K562 (cell line): ENCODE data around the gene FRMPD1.

Experiments
- E2F1 ChIP-seq: sonication (generic); formaldehyde crosslinking; IDR thresholded peaks from 2 replicates; pipeline ENCODE4 v1.8.1; 2023; ENCODE audit warnings: mild to moderate bottlenecking, missing genetic modification reagents, moderate library complexity
- ELK3 ChIP-seq: fragments of 450-650 bp; formaldehyde crosslinking; IDR thresholded peaks from 2 replicates; pipeline ENCODE4 v1.4.0; 2020; ENCODE audit warnings: mild to moderate bottlenecking
- GTF3C2 ChIP-seq: IDR thresholded peaks from 3 replicates; pipeline ENCODE4 v1.6.1; 2011; ENCODE audit warnings: borderline replicate concordance, mild to moderate bottlenecking, moderate library complexity; ENCODE audit not compliant: insufficient read length; ENCODE audit errors: extremely low read depth
- RERE ChIP-seq: sonication (generic); formaldehyde crosslinking; IDR thresholded peaks from 2 replicates; pipeline ENCODE4 v1.8.0; 2023; ENCODE audit warnings: missing genetic modification reagents, mild to moderate bottlenecking, borderline replicate concordance
- REST ChIP-seq, 2 experiments: fragments of 450-650 bp; formaldehyde crosslinking in 1 of 2; IDR thresholded peaks; 2 replicates each; pipeline versions ENCODE4 v1.4.0 to v1.6.1; 2014 to 2020; ENCODE audit warnings: mild to moderate bottlenecking in 2 of 2, borderline replicate concordance in 1 of 2, low read depth in 1 of 2
- RFX5 ChIP-seq: IDR thresholded peaks from 2 replicates; pipeline ENCODE4 v1.6.1; 2011; ENCODE audit warnings: low read depth, mild to moderate bottlenecking, improper control_type of control experiment, low read length
- ZFX ChIP-seq: sonication (generic); formaldehyde crosslinking; IDR thresholded peaks from 2 replicates; pipeline ENCODE4 v1.8.0; 2022; ENCODE audit warnings: mild to moderate bottlenecking, missing genetic modification reagents, moderate library complexity
- ZNF77 ChIP-seq: fragments of 250-450 bp; sonication (Bioruptor Pico); IDR thresholded peaks from 2 replicates; pipeline ENCODE4 v1.5.0; 2020

GRCh38 chr9:37729499-37729898 is 78.7 kb downstream of the FRMPD1 start:
- no peak for TF ChIP-seq E2F1 (CRISPR knock-in tag)
- no peak for TF ChIP-seq REST (IDR thresholded peaks at IDR 0.05; ENCODE audit: borderline replicate concordance)
- no peak for TF ChIP-seq REST (CRISPR knock-in tag; IDR thresholded peaks at IDR 0.05; ENCODE audit: low read depth)
- no peak for TF ChIP-seq RERE
- TF ChIP-seq ZFX: no peak
- no peak for TF ChIP-seq ZNF77
- no peak for TF ChIP-seq GTF3C2
- no peak for TF ChIP-seq RFX5
- TF ChIP-seq ELK3 (CRISPR knock-in tag): no peak
